Natural killer cell (primary cell): Measurements from ENCODE around the gene SH2D7. TPM values are rescaled to one million over a fixed set of nuclear protein-coding genes. Genes with fewer than 3 reads are reported as not detected.

Experiments
- ATAC-seq, 3 donors: fragments of 150-1000 bp in 2 of 3; fragments of 200-7000 bp in 1 of 3; cut with Tn5 transposase; 1 replicate in 1 of 3; 2 replicates in 2 of 3; pipeline ENCODE4 v1.10.0; 2021; ENCODE audit warnings: mild to moderate bottlenecking in 2 of 3, moderate library complexity in 2 of 3
- DNase-seq, 2 donors: peaks; one replicate each; pipeline versions ENCODE4 v3.0.0 to v3.0.0-alpha.2; 2013 to 2021; ENCODE audit warnings: mixed read lengths in 1 of 2
- H3K27ac ChIP-seq: one replicate; pipeline ENCODE4 v1.5.1; 2013; ENCODE audit warnings: mild to moderate bottlenecking, low read length
- H3K27me3 ChIP-seq: one replicate; pipeline ENCODE4 v1.6.1; 2013; ENCODE audit warnings: low read length; ENCODE audit not compliant: control insufficient read depth, insufficient read depth
- H3K36me3 ChIP-seq: one replicate; pipeline ENCODE4 v1.6.1; 2013; ENCODE audit warnings: low read length; ENCODE audit not compliant: control insufficient read depth, insufficient read depth
- H3K4me1 ChIP-seq: one replicate; pipeline ENCODE4 v1.6.1; 2013; ENCODE audit warnings: low read length; ENCODE audit not compliant: control insufficient read depth, insufficient read depth
- H3K4me3 ChIP-seq: one replicate; pipeline ENCODE4 v1.5.1; 2013; ENCODE audit warnings: low read length
- H3K9me3 ChIP-seq: one replicate; pipeline ENCODE4 v1.6.1; 2013; ENCODE audit warnings: low read length; ENCODE audit not compliant: control insufficient read depth, insufficient read depth
- H3K27ac Mint-ChIP-seq, 2 donors: one replicate each; pipeline ENCODE4 v1.8.0; 2022; ENCODE audit warnings: mild to moderate bottlenecking in 2 of 2, mixed read lengths in 2 of 2, moderate library complexity in 1 of 2
- H3K27me3 Mint-ChIP-seq, 2 donors: one replicate each; pipeline ENCODE4 v1.8.0; 2022; ENCODE audit warnings: low read depth in 2 of 2, mixed read lengths in 2 of 2
- H3K36me3 Mint-ChIP-seq: one replicate; pipeline ENCODE4 v1.8.0; 2022; ENCODE audit warnings: mixed read lengths
- H3K4me1 Mint-ChIP-seq, 2 donors: one replicate each; pipeline ENCODE4 v1.8.0; 2022; ENCODE audit warnings: mixed read lengths in 2 of 2
- H3K4me3 Mint-ChIP-seq: one replicate; pipeline ENCODE4 v1.8.0; 2022; ENCODE audit warnings: mild to moderate bottlenecking, moderate library complexity, mixed read lengths
- H3K9me3 Mint-ChIP-seq, 2 donors: one replicate each; pipeline ENCODE4 v1.8.0; 2022; ENCODE audit warnings: mixed read lengths in 2 of 2
- WGBS: methylation state at CpG from one replicate; pipeline ENCODE4 v1.1.7; 2013; ENCODE audit warnings: missing lambda C conversion rate; ENCODE audit not compliant: insufficient coverage; 5-methylcytosine and 5-hydroxymethylcytosine counted together
- intact Hi-C: fragments of 100-400 bp; cut with micrococcal nuclease; formaldehyde crosslinking; loops from one replicate; pipeline ENCODE4 v1.14.2; 2022
- total RNA-seq, 4 donors: library from RNA; stranded (reverse); fragments of 120-200 nt in 1 of 4; gene quantifications; one replicate each; pipeline versions ENCODE4 v1.2.3 to v1.2.4, GENCODE V29; 2013 to 2022
- TF ChIP-seq, protein P1 (sequence below): fragments of 200-600 bp; IDR thresholded peaks from one replicate; pipeline ENCODE4 v1.8.0; 2022; ENCODE audit warnings: antibody characterized with exemption

The SH2D7 gene
- total RNA-seq, 3 donors from 2014 or later (not counting 1 experiment from before 2014, with no cell fraction given) = not detected

DNA sequence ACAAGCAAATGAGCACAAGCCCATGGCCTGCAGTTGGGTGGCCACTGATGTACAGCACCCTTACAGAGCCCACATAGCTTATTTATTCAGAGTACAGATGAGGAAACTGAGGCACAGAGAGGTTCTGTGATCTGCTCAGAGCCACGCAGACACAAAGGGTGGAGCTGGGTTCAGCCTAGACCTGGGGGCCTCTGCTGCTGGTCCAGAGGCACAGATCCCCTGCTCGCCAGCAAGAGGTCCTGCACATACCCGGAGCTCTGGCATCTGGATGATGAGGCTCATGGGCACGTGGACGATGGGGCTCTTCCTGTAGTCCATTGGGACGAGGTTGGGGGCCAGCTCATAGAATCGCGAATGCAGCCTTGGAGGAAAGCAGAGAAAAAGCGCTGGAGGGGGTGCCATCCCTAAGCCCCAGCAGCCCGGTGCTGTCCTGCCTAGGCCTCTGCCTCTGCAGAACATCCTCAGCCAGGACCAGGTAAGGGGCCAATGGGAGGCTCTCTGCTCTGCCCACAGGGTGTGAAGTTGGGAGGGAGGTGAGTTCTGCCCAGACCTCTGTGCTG lies 18.6 kb downstream of the SH2D7 start:
- Mint-ChIP-seq H3K36me3 (no peaks in the 10 kb centered on the region), H3K27me3 (no peaks in the 10 kb centered on the region), H3K9me3 (no peaks in the 10 kb centered on the region), H3K4me1 (peaks cover 15 to 17% of the 10 kb centered on the region in 2 donors), H3K4me3 (no peak overlapping the region), H3K27ac (no peak overlapping the region)
- no peak overlapping the region for H3K4me3 ChIP-seq
- ATAC-seq (no peak), DNase-seq (no peak)
- no peaks in the 10 kb centered on the region for H3K9me3 ChIP-seq
- H3K4me1 ChIP-seq = peaks cover 30% of the 10 kb centered on the region
- TF ChIP-seq, protein P1, sequence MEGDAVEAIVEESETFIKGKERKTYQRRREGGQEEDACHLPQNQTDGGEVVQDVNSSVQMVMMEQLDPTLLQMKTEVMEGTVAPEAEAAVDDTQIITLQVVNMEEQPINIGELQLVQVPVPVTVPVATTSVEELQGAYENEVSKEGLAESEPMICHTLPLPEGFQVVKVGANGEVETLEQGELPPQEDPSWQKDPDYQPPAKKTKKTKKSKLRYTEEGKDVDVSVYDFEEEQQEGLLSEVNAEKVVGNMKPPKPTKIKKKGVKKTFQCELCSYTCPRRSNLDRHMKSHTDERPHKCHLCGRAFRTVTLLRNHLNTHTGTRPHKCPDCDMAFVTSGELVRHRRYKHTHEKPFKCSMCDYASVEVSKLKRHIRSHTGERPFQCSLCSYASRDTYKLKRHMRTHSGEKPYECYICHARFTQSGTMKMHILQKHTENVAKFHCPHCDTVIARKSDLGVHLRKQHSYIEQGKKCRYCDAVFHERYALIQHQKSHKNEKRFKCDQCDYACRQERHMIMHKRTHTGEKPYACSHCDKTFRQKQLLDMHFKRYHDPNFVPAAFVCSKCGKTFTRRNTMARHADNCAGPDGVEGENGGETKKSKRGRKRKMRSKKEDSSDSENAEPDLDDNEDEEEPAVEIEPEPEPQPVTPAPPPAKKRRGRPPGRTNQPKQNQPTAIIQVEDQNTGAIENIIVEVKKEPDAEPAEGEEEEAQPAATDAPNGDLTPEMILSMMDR = no peak
- no peaks in the 10 kb centered on the region for H3K36me3 ChIP-seq
- H3K27me3 ChIP-seq = no peaks in the 10 kb centered on the region
- WGBS = 95% methylated on average over 10 of the region's 10 CpGs
- H3K27ac ChIP-seq = no peak overlapping the region
- intact Hi-C loops = no loop called here

DNA sequence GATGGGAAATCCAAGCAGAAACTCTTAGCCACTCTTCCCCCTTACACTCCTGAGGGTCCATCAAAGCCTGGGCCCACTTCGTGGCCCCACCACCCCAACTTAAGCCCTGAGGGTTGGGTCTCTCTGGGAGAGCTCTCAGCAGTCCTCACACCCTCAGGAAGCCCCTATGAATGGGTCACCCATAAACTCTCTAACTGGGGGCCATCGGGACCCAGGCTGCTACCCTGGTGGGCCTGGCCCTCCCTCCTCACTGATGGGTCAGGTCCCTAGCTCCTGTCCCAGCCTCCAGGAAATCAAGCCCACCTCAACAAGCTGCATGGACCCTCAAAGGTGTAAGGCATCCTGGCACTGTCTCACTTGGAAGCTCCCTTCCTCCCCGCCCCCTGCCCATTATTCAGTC lies 19.4 kb downstream of the SH2D7 start:
- TF ChIP-seq, protein P1 = no peak
- Histone ChIP-seq H3K4me1 (peaks cover 22% of the 10 kb centered on the region), H3K9me3 (no peaks in the 10 kb centered on the region), H3K36me3 (no peaks in the 10 kb centered on the region), H3K4me3 (no peak overlapping the region), H3K27ac (no peak overlapping the region), H3K27me3 (no peaks in the 10 kb centered on the region)
- H3K27me3 Mint-ChIP-seq = no peaks in the 10 kb centered on the region
- intact Hi-C loops = no loop called here
- no peak overlapping the region for H3K4me3 Mint-ChIP-seq
- ATAC-seq (no peak), DNase-seq (no peak)
- no peak overlapping the region for H3K27ac Mint-ChIP-seq
- no peaks in the 10 kb centered on the region for H3K9me3 Mint-ChIP-seq
- H3K4me1 Mint-ChIP-seq = peaks cover 7 to 9% of the 10 kb centered on the region in 2 donors
- H3K36me3 Mint-ChIP-seq = no peaks in the 10 kb centered on the region
- 91% methylated on average over 3 of the region's 3 CpGs for WGBS

DNA sequence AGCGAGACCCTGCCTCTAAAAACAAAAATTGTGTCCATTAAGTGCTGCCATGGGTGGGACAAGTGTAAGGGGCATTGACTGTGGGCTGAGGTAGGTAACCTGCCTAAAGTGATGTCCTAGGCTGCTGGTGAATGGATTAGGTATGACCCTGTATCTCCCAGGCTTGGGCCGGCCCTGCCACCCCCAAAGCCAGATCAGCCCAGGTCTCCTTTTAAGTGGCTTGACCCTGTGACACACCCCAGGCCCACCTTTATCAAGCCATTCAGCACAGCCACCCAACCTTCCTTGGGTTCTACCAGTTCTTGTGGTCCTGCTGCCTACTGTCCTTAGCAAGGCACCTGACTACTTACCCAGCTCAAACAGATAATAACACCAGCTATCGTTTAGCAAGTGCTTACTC lies 20.2 kb downstream of the SH2D7 start:
- Mint-ChIP-seq H3K27me3 (no peaks in the 10 kb centered on the region), H3K36me3 (no peaks in the 10 kb centered on the region), H3K9me3 (no peaks in the 10 kb centered on the region), H3K4me1 (peaks cover 2 to 6% of the 10 kb centered on the region in 2 donors), H3K27ac (no peak overlapping the region), H3K4me3 (no peak overlapping the region)
- H3K27me3 ChIP-seq = no peaks in the 10 kb centered on the region
- WGBS = 83% methylated on average over 3 of the region's 3 CpGs
- H3K9me3 ChIP-seq = no peaks in the 10 kb centered on the region
- DNase-seq (no peak), ATAC-seq (no peak)
- no peaks in the 10 kb centered on the region for H3K36me3 ChIP-seq
- TF ChIP-seq, protein P1 = no peak
- no peak overlapping the region for H3K4me3 ChIP-seq
- intact Hi-C loops = no loop called here
- H3K27ac ChIP-seq = no peak overlapping the region
- peaks cover 17% of the 10 kb centered on the region for H3K4me1 ChIP-seq

DNA sequence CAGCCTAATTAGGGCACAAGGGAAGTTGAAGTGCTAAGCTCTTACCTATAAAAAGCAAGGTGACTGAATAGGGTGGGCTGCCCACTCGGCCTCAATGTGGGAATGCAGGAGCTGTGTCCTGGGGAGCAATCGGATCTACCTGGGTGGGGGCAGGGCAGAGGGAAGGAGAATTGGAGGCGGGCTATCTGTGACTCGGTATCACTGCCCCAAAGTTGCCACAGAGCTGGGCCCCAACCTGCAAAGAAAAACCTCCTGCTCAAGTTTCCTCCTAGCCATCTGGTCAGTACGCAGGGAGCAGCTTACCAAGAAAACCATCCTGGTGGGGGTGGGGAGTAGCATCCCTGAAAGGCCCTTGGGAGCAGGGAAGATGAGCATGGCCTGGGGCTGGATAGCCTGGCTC lies 28.2 kb downstream of the SH2D7 start:
- no peak overlapping the region for H3K27ac Mint-ChIP-seq
- Histone ChIP-seq H3K27me3 (no peaks in the 10 kb centered on the region), H3K9me3 (no peaks in the 10 kb centered on the region), H3K4me1 (no peaks in the 10 kb centered on the region), H3K4me3 (no peak overlapping the region), H3K36me3 (no peaks in the 10 kb centered on the region), H3K27ac (no peak overlapping the region)
- H3K36me3 Mint-ChIP-seq = no peaks in the 10 kb centered on the region
- no peaks in the 10 kb centered on the region for H3K27me3 Mint-ChIP-seq
- TF ChIP-seq, protein P1 = no peak
- no peak overlapping the region for H3K4me3 Mint-ChIP-seq
- H3K4me1 Mint-ChIP-seq = no peaks in the 10 kb centered on the region
- intact Hi-C loops = no loop called here
- WGBS = 90% methylated on average over 4 of the region's 5 CpGs
- ATAC-seq = no peak
- DNase-seq = no peak
- H3K9me3 Mint-ChIP-seq = no peaks in the 10 kb centered on the region
